ENCODE data around the gene C1QL4.
"Not testable (repeated sequence)": the region's sequence is repeated elsewhere in the genome, so short reads cannot be mapped to it uniquely, and the experiment has no call there.

The C1QL4 gene

DNA sequence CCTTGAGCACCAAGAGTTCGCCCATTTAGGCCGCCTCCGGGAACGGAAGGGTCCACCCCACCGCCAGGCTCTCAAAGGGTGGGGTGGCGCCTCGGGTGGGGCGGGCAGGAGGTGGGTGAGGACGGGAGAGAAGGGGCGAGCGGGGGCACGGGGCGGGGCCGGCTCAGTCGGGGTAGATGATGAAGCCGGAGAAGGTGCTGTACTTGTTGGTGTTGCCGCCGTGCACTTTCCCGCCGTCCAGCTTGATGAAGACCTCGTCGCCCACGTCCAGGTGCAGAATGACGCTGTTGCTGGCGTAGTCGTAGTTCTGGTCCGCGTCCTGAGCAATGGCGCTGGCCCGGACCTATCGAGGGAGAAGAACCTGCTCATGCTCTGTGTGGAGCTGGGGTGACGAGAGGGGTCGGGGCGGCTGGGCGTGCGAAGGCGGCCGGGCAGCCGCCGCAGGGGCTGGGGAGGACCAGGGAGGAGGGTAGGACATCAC lies 4.1 kb downstream of the C1QL4 start:
- no peak for DNase-seq

DNA sequence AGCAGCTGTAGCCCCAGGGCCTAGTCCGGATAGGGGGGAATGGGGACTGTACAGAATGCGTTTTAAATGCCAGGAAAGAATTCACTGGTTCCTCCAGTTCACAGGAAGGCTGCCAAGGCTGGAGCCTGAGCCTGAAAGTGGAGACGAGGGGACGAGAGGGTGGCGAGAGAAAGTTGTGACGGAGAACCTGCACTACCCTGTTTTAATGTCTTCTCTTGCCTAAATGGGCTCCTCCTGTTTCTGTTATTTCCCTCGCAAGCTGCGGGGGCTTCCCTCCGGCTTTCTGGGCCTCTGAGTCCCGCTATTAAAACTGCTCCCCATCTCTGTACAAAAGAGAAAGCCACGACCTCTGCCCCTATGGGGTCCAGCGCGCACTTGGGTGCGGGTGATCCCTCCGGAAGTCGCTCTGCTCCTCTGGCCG lies 4.5 kb downstream of the C1QL4 start:
- no peak for DNase-seq

DNA sequence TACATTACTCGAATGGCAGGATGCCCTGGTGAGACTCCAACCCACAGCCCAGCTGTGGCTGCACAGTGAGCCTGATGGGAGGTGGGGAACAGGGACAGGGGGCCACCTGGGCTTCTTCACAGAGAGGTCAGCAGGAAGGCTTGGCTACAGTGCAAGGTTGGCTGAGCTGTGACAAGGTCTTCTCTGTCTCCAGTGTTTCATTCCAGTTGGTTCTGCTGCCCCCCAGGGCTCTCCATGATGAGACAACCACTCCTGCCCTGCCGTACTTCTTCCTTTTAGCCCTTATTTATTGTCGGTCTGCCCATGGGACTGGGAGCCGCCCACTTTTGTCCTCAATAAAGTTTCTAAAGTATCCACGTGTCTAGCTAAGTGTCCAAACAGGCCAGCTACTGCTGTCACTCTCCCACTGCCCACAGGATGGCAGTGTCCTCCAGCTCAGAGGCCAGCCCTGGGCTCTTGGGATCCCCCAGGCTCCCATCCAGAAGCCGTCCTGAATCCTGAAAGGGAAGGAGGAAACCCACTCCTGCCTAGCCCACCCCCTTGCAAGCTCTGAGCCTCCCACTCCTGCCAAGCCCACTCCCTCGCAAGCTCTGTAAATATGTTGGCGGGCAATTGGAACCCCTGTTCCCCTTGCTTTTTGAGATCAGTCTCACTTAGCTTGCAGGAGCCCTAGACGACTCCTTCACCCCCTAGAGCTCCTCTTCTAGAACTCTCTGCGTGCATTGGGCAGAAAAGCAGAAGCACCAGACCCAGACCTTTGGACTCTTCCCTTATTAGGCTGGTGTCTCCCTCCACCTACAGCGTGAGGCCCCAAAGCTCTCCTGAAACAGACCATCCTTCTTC lies 5.4 kb downstream of the C1QL4 start:
- no peak for DNase-seq

DNA sequence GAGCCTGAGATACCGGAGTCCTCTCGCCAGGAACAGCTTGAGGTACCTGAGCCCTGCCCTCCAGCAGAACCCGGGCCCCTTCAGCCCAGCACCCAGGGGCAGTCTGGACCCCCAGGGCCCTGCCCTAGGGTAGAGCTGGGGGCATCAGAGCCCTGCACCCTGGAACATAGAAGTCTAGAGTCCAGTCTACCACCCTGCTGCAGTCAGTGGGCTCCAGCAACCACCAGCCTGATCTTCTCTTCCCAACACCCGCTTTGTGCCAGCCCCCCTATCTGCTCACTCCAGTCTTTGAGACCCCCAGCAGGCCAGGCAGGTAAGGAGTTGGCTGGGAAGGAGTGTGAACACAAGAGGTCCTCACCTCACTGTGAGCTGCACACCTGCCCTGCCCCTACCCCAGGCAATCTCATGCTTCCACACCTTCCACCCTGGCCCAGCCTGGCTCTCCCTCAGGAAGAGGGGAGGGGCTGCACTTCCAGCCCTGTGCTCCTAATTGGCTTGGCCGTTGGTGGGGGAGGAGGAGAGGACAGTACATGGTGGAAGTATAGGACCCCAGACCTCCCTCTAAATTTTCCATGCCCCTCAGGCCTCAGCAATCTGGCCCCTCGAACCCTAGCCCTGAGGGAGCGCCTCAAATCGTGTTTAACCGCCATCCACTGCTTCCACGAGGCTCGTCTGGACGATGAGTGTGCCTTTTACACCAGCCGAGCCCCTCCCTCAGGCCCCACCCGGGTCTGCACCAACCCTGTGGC lies 6.2 kb downstream of the C1QL4 start:
- no peak for DNase-seq

DNA sequence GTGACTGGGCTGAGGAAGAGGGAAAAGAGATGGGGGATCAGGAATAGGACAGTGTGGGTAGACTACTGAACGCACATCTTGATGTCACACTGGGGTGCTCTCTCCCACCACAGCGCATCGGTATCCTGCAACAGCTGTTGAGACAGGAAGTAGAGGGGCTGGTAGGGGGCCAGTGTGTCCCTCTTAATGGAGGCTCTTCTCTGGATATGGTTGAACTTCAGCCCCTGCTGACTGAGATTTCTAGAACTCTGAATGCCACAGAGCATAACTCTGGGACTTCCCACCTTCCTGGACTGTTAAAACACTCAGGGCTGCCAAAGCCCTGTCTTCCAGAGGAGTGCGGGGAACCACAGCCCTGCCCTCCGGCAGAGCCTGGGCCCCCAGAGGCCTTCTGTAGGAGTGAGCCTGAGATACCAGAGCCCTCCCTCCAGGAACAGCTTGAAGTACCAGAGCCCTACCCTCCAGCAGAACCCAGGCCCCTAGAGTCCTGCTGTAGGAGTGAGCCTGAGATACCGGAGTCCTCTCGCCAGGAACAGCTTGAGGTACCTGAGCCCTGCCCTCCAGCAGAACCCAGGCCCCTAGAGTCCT lies 6.9 kb downstream of the C1QL4 start:
- no peak for DNase-seq

DNA sequence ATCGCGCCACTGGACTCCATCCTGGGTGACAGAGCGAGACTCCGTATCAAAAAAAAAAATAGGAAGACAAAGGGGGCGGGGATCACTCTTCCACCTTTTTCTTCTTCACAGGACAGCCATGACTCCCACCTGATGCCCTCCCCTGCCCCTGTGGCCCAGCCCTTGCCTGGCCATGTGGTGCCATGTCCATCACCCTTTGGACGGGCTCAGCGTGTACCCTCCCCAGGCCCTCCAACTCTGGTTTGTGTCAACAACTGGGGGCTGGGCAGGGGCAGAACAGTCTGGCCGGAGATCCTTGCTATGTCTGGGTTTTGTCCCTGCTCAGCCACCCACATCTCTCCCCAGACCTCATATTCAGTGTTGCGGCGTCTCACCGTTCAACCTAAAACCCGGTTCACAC lies 8.2 kb downstream of the C1QL4 start:
- no peak for DNase-seq

DNA sequence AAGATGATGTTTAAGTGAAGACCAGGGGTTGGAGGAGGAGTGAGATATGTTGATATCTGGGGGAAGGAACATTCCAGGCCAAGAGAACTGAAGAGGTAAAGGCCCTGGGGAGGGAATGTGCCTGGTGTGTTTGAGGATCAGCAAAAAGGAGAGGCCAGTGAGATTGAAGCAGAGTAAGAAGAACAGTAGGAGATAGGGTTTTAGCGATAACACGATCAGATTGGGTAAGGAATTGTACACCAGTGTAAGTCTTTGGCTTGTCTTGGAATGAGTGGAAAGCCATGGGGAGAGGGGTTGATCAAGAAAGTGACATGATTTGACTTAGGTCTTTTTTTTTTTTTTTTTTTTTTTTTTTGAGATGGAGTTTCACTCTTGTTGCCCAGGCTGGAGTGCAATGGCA lies 9.1 kb downstream of the C1QL4 start:
- no peak for DNase-seq

DNA sequence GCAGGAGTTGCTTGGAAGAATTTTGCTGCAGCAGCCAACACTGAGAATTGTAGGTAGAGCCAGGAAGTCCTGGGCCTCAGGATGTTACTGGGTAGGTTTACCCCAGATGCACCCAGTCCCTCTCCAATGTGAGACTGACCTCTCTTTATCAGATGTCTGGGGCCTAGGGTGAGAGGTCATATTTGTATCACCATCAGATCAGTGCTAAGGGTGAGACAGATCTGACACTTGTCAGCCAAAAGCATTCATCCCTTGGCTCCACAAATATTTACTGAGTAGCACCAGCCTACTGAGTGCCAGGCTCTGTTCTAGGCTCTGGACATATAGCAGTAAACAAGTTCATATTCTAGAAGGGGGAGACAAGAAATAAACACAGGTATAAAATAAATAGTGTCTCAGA lies 9.6 kb downstream of the C1QL4 start:
- DNase-seq: no peak

DNA sequence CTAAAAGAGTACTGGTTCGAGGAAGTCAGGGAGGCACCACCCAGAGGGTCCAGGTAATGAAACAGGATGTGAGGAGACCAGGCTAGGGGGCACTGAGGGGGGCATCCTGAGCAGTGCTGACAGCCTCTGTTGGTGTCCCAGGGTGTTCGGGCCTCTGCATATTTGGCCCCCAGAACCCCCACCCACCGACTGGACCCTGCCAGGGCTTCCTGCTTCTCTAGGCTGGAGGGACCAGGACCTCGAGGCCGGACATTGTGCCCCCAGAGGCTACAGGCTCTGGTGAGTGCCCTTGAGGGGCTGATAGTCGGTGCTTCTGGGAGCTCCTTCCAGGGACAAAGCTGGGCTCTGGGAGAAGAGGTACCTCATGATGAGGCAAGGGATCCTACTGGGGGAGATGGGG lies 11.4 kb downstream of the C1QL4 start:
- DNase-seq: no peak

DNA sequence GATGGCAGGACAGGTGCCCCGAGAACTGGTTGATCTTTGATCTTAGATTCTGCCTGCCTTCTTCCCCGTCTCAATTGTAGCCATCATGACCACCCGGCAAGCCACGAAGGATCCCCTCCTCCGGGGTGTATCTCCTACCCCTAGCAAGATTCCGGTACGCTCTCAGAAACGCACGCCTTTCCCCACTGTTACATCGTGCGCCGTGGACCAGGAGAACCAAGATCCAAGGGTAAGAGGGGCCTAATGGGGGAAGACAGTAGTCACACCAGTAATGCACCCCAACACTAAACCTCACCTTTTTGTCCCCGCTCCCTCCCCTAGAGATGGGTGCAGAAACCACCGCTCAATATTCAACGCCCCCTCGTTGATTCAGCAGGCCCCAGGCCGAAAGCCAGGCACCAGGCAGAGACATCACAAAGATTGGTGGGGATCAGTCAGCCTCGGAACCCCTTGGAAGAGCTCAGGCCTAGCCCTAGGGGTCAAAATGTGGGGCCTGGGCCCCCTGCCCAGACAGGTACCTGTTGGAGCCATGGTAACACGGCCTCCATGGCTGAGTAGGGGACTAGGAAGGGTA lies 13.4 kb downstream of the C1QL4 start:
- no peak for DNase-seq

DNA sequence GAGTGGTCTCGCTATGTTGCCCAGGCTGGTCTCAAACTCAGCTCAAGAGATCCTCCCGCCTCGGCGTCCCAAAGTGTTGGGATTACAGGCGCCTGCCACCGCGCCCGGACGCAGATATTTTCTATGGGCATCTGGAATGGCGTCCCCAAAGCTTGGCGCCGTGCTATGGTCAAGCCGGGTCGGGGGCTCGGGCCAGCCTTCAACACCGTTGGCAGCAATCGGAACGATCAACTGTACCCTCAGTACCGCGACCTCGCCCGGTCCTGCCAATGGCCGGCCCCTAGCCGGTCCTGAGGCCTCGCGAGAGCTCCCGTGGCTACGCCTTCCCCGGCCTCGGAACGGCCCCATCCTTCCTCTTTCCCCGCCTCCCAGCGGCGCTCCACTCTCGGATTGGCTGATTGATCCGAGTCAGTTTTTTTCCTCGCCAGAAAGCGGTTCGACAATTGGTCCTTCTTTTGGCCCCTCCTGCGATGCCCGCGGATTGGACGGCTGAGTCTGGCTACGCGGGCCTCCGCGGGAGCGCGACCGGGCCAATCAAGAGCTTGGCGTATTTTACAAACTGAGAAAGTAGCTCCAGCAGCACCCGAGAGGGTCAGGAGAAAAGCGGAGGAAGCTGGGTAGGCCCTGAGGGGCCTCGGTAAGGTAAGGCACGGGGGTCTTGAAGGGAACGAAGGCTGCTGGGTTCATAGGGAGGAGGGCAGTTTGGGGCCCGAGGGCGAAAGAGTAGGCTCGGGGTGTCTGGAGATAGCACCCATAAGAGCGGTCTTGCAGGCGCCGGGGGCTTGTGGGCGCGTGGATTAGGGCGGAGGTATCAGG lies 14.1 kb downstream of the C1QL4 start, which contains the start of gene TROAP:
TROAP (plus strand) TSS at position 548 of the 816 bp plus-strand sequence. CDS start 354 bp downstream, outside the sequence.
- peak; percentile 99 for DNase-seq

DNA sequence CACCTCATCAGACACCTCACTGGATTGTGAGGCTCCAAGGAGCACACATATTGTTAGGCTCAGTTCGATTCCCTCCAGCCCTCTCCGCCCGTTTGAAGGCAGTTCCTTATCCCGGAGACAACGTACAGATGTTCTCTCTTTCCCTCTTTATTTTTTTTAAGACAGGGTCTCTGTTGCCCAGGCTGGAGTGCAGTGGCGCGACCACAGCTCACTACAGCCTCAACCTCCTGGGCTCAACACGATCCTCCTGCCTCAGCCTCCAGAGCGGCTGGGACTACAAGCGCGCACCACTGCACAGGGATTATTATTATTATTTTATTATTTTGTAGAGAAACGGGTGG lies 14.7 kb downstream of the C1QL4 start:
- no peak for DNase-seq

DNA sequence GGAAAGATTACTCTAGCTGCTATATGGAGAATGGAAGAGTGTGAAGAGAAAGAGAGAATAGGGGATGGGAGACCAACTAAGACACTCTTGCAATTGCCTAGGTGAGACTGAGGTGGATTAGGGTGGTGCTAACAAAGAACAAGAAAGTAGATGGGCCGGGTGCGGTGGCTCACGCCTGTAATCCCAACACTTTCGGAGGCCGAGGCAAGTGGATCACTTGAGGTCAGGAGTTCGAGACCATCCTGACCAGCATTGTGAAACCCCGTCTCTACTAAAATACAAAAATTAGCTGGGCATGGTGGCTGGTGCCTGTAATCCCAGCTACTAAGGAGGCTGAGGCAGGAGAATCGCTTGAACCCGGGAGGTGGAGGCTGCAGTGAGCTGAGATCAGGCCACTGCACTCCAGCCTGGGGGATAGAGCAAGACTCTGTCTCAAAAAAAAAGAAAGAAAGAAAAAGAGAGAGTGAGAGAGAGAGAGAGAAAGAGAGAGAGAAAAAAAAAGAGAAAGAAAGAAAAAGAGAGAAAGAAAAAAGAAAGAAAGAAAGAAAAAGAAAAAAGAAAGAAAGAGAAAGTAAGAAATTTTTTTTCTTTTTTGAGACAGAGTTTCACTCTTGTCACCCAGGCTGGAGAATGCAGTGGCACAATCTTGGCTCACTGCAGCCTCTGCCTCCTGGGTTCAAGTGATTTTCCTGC lies 16.4 kb downstream of the C1QL4 start:
- not testable (repeated sequence) for DNase-seq

DNA sequence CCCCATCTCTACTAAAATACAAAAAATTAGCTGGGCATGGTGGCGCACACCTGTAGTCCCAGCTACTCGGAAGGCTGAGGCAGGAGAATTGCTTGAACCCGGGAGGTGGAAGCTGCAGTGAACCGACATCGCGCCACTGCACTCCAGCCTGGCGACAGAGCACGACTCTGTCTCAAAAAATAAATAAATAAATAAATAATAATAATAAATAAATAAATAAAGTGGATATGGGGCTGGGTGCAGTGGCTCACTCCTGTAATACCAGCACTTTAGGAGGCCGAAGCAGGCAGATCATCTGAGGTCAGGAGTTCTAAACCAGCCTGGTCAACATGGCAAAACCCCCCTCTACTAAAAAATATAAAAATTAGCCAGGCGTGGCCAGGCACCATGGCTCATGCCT lies 19.9 kb downstream of the C1QL4 start:
- not testable (repeated sequence) for DNase-seq

DNA sequence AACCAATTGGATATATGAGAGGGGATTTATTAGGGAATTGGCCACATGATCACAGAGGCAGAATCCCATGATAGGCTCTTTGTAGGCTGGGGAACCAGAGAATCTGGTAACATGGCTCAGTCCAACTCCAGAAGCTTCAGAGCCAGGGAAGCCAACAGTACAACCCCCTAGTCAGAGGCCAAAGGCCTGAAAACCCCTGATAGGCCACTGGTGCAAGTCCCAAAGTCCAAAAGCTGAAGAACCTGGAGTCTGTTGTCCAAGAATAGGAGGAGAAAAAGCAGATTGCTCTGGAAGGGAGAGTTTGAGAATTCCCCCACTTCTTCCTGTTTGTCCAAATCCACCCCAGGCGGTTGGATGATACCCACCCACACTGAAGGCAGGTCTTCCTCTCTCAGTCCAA lies 22.2 kb downstream of the C1QL4 start:
- no peak for DNase-seq

DNA sequence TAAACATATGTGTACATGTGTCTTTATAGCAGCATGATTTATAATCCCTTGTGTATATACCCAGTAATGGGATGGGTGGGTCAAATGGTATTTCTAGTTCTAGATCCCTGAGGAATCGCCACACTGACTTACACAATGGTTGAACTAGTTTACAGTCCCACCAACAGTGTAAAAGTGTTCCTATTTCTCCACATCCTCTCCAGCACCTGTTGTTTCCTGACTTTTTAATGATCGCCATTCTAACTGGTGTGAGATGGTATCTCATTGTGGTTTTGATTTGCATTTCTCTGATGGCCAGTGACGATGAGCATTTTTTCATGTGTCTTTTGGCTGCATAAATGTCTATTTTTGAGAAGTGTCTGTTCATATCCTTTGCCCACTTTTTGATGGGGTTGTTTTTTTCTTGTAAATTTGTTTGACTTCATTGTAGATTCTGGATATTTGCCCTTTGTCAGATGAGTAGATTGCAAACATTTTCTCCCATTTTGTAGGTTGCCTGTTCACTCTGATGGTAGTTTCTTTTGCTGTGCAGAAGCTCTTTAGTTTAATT lies 26.5 kb downstream of the C1QL4 start:
- DNase-seq: not testable (repeated sequence)

DNA sequence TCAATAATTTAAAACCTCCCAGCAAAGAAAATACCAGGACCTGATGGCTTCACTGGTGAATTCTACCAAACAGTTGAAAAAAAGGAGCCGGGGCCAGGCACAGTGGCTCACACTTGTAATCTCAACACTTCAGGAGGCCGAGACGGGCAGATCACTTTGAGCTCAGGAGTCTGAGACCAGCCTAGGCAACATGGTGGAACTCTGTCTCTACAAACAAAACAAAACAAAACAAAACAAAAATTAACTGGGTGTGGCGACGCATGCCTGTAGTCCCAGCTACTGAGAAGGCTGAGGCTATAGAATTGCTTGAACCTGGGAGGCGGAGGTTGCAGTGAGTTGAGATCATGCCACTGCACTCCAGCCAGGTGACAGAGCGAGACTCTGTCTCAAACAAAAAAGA lies 27.6 kb downstream of the C1QL4 start:
- DNase-seq: no peak

DNA sequence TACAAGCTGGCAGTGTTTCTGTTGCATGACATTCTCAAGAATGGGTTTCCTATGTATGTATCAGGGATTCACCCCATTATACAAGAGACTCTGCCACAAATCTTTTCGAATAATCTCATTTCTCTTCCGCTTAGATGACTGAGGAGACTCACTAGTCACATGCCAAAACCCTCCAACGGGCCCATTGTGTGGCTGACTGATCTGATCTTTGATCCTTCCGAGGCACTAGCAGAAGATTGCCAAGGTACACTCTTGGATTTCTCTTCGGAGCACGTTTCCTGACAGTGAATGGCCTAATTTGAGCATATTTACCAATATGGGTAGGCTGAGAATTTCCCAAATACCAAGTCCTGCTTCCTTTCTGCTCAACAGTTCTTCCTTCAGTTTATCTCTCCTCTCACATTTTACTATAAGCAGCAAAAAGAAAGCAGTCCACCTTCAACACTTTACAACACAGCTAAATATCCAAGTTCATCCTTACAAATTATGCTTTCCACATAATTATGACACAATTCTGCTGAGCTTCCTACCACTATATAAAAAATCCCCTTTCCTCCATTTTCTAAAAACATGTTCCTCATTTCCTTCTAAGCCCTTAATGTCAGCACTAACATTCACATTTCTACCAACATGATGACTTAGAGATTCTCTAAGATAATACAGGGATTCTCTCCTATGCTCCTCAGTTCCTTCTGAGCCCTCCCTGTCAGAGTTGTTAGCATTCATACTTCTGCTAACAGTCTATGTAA lies 31.1 kb downstream of the C1QL4 start:
- no peak for DNase-seq

DNA sequence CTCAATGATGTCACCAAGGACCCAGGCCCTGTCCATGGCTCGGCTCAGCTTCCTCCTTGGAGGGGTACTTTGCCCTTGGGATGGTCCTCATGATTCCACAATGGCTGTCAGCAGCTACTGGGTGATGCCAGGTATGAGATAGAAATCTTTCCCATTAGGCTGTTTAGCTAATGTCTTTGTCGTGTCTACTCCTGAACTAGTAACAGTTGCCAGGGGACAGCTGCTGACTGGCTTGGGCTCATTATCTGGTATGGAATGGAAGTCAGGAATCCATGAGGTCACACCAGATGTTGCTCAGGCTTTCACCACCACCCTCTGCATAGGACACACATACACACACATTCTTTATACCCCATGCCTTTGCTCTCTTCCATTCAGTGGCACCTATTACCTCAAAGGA lies 32.8 kb downstream of the C1QL4 start:
- no peak for DNase-seq

DNA sequence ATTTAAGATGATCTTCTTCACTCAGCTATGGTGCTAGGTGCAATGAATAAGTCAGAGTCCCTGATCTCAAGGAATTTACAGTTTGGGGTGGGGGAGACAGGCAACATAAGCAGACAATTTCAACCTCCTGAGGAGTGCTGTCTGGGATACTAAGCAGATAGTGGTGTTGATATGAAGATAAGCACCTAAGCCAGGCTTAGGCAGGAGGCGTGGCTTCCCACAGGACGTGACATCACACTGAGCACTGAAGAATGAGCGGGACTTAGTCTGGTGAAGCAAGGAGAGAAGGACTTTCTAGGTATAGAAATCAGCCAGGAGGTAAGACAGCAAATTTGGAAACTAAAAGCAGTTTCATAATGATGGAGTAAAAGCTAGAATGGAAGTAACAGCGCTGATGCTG lies 35.2 kb downstream of the C1QL4 start:
- DNase-seq: peak; percentile 79

DNA sequence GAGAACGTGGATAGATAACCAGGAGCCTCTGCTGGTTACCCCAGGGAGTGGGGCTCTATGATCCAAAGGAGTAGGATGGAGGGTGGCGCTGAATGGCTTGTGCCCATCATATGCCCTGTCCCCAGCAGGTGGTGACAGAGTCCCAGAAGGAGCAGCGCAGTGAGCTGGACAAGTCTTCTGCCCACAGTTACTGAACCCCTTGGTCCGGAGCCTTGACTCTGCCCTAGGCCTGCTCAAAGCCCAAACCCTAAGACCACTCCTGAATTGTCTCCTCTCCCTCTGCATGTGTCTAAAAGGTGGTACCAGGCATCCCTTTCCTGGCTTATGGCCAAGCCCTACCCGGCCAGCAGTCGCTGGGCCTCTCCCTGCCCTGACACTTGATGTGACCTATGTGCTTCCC lies 38.8 kb downstream of the C1QL4 start:
- peak; percentile 12 for DNase-seq

Data from activated CD4-positive, alpha-beta T cell treated with anti-CD3 and anti-CD28 coated beads, Interleukin-2, amount 50 U/mL, for 16 hours (primary cell).